Right kidney (tissue), 1 donor: ENCODE measurements around the gene NTM.
"Not testable (repeated sequence)": the region's sequence is repeated elsewhere in the genome, so short reads cannot be mapped to it uniquely, and the experiment has no call there.

Experiments used
- DNase-seq: peaks from one replicate; pipeline ENCODE4 v3.0.0-alpha.2; 2016

NTM gene

DNA sequence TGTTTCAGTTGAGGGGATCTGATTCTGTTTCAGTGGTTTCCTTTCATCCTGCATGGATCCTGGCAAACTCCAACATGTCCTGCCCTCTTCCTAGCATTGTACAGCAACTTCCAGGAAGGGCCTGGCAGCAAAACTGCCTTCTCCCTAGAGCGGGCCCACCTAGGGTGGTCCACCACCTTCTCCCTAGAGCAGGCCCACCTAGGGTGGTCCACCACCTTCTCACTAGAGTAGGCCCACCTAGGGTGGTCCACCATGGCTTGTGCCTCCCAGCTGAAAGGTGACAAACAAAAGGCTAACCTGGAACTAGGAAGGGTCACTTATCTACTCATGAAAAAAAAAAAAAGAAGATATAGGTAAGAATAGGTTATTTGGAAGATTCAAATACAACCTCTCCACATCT, 92.2 kb downstream of the NTM start:
- DNase-seq: no peak

DNA sequence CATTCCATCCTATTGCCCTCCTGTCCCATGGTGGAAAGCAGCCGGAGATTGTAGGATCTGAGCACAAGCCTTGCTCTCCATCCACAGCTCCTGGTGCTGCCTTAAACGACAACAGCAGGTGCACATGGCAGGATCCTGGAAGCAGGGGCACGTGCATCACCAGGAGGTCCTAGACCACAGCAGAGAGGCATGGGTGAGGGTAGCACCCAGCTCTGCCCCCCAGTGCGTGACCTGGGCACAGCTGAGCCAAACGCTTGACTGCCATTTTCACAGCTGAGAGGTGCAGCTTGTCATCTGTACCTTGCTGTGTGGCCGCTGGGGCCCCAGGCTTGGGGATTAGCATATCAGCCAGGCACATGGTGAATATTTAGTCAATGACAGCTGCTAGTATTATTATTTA, 92.7 kb downstream of the NTM start:
- no peak for DNase-seq

DNA sequence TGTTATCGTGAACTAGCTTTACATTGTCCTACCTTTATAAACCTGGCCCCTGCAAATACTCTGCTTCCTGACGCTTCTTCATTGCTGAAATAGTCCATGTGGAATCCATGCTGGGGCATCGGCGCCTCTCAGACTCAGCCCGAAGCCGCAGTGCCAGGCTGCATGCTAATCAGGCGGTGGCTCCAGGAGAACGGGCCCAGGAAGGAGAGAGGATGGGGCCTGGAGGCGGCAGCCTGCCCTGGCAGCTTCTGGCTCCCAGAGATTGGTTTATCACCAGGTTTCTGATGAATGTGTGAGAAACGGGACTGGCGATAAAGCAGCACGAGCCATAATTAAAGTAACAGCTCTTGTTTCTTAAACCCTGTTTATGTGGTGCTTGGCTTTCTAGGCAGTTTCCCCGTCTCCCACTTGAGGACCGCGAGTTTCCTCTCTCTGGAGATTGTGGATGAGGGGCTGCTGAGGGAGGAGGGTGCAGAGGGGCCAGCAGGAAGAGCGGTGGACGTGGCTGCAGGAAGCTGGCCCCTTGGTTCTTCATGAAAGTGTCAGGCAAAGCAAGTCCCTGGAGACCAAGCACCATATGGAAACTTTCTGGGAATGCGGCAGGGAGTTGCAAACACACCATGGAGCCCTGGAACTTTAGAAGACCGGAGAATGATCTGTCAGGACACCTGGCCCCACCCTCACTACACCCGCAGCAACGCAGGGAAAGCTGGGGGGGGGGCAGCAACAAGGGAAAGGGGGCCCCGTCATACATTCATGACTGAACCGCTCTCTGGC, 93.4 kb downstream of the NTM start:
- DNase-seq: peak; percentile 55

DNA sequence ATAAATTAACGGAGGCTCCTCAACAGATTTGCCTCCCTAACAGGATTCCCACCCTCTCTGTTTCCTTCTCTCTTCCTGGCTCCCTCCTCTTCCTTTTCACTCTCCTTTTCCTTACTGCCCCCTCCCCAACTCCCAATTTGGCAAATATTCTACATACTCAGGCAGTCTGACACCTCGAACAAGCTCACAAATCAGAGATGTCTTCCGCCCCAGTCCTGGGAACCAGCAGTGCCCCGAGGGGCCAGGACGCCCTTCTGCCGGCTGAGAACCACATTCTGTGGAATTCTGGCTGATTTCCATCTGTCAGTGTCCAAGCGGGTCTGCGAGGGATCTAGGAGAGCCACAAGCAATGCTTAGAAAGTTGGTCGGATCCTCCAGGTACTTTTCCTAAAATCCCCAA, 94.0 kb downstream of the NTM start:
- DNase-seq: no peak

DNA sequence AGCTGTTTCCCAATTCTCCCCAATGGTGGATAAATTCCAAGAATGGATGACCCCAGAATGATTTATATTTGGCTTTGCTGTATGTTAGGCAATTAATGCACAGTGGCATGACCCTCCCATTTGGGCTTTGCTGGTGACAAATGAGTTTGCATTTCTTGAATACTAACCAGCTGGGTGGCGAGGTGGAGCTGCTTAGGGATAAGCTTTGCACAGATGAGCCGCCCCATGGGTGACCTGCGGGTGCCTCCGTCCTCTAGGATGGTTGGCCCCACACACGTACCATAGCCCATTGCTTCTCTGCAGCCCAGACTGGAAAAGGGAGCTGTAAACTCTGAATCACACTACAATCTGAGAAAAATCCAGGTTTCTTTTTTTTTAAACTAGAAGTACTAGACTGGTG, 94.6 kb downstream of the NTM start:
- DNase-seq: no peak

DNA sequence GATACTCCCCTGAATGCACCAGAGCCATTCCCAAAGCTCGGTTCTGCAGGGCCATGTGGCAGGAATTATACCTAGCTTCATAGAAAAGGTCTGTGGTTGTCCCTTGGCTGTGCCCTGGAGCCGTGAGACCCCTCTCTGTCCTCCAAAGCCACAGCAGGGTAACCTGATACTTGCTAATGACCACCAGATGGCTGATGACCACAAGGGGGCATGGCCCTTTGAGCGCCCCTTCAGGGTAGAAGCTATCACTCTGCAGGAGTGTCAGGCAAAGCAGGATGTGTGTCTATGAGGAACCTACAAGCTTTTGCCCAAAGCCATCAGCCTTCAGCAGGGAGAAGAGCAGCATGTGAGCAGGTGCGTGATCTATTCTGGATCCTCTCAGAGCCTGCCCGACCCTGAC, 95.3 kb downstream of the NTM start:
- no peak for DNase-seq

DNA sequence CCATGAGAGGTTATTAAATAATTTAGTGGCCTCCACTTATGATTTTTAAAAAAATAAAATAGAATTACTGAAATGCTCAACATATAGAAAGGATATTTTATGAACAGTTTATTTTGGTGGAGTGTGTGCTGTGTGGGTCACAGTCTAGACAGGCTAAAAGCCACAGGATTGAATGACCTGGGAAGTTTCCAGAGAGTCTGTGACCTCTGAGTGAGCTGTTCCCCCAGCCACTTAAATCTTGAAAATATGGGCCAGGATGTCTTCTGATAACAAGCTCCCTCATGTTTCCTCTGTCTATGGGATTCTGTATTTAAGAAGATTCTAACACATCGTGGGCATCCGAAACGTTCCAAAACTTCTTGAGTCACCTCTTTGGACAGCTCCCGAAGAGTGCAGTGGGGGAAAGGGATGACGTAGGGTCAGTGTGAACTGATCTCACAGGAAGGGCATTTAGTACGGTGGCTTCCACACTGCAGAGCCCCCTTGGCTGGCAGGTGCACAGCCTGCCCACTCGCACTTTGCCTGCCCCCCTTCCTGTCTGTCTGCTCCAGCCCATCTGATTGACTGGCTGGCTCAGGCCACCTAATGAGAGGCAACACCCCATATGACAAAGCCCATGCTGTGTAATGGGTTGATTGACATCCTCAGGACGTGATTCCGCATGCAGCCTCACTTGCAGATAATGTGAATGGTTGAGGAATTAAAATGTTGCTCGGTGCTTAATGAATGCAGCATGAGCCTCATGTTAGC, 97.4 kb downstream of the NTM start:
- no peak for DNase-seq

DNA sequence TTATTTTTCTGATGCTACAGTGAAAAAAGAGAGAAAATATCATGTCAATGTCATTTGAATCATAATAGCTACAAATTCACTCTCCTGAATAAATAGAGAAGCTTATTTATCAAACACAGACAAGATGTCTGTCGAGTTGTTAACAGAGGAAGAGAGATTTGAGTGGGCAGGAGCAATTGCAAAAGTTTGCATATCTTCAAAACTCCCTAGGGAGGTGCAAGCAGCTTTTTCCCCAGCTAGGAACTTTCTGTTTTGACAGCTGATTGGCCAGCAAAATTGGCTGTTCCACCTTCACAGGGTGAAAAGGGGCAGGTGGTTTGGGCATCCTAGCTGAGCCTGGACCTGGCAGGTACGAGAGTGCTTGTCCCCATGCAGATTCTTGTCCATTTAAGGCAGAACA, 98.2 kb downstream of the NTM start:
- no peak for DNase-seq

DNA sequence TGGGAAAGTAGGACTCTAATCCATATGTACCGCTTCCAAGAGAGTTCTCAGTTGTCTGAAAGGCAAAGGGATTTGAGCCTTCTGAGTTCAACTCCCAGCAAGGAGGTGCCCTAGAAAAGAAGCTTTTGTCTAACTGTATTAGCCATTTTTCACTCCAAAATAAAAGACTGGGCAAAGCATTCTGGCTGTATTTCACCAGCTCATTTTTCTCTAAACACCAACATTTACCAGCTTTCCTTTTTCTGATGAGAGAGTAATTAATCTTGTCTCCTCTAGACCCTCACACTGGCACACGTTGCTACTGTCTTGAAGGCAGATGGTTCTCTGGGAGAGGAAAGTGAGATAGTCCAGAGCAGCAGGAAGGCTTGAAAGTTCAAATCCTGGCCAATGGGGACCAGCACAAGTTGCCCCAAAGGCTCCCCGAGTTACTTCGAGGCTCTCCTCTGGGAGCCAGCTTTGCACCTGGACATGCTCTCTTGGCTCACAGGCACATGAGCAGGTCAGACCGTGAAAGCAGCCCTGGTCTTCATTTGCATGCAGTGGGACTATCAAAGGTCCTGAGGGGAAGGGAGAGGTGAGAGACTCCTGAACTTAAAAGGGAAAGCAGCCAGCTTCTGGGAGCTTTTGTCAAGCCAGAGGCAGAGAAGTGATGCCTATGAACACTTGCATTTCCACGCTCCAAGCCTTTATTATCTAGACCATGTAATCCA, 100.0 kb downstream of the NTM start:
- DNase-seq: no peak

DNA sequence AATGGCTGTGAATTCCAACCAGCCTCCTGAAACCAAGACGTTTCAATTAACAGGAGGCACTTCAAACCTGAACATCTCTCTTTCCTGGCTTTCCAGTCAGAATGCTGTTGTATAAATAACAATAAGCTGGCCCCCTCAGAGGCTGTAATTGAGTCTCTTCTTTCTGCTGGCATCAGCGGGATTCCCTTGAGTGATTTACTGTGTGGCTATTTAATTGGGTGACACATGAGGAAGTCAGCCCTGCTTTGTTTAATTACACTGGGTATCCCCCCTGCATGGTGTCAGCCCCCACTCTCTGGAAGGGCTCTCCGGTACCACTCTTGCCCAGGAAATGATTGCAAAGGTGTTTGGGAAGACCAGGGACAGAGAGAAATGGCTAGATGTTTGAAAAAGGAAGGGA, 101.6 kb downstream of the NTM start:
- DNase-seq: no peak

DNA sequence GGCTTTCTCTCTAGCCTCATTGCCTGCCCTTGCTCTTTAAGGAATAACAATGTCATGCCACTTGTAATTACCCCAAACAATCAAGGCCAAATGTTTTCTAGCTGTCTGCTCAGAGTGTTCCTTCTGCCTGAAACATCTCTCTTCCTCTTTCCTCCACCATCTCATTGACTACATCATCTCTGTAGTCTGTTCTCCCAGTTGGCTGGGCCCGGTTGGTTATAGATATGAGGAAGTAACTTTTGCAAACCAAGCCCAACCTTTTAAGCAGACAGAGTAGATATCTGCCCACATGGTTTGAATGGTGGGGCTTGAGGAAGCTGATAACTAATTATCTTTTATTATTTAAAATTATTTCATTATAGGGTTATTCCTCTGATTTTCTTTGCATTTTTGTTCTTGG, 104.5 kb downstream of the NTM start:
- DNase-seq: no peak

DNA sequence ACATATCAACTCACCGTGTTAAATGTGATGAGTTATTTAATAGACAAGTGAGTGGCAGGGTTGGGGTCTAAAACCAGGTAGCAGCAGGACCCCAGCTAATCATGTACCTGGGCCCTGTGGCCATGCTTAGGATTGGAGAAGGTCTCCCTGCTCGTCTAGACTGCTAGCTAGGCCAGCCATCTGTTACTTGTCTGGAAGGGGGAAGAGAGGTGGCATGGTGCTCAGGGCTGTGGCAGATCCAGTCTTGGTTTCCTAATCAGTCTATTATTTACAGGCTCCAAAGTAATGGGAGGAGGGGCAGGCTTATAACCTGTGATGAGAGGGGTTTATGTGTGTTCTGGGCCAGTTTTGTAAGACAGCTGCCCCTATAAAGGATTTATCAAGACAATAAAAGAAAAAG, 105.9 kb downstream of the NTM start:
- DNase-seq: no peak

DNA sequence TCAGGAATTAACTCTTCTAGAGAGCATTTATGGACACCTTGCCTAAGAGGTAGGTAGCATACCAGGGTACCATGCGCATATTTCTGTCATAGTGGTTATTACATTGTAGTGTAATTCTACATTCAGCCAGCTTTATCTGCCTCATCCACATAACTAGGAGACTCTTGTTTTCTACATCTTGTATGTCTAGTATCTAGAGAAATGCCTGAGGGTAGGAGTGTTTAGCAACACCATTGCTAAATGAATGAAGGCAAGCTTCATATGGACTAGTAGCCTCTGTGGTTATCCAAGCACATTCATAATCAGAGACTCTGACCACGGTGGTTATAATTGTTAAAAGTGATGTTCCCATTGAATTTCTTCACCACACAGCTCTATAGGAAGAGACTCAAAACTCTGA, 107.9 kb downstream of the NTM start:
- no peak for DNase-seq

DNA sequence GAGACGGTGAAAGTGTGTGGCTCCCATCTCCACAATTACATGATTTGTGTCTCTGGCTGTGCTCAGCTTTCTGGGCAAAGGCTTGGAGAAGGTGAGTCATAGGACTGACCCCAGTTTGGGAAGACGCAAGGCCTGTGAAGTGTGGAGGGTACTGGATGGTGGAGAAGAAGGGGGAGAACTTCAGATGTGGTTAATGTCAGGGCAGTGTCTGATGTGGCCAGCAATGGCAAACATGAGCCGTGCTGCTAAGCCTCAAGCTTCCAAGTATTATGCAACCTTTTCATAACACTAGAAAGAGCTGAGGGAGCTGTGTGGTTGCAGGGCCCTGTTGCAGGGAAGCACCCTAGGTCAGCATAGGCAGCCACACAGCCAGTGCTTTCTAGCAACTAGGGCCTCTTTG, 110.9 kb downstream of the NTM start:
- DNase-seq: no peak

DNA sequence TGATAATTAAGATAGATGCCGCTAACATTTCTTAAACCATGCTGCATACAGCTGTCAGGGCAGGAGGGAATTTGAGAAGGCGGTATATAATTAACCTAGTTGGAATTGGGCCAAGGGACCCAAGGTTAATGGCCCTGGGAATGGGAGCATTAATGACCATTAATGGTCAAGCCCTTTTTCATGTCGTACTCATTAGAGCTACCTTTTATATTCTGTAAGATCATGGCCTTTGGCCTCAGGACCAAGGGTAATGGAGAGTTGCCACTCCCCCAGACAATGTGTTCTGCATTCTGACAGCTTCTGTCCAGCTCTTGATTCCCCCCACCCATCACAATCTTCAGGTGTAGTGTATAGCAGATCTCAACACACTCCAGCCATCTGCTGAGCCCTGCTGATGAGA, 111.6 kb downstream of the NTM start:
- DNase-seq: no peak

DNA sequence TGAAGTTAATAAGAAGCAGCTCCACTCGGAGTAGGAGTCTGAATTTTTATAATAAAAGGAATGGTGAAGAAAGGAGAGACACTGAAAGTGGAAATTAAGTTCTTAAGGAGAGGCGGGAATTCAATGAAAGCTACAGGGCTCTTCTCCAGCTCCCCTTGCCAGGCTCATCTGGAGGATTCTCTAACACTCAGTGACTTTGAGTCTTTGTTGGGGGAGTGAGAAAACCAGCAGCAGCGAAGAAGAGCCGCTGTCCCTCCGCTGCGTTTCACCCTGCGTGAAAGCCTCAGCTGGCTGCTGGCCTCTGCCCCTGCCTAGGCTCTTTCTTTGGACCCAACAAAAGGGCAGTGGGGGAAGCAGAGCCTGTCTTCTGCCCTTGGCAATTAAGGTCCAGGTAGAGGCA, 113.0 kb downstream of the NTM start:
- no peak for DNase-seq

DNA sequence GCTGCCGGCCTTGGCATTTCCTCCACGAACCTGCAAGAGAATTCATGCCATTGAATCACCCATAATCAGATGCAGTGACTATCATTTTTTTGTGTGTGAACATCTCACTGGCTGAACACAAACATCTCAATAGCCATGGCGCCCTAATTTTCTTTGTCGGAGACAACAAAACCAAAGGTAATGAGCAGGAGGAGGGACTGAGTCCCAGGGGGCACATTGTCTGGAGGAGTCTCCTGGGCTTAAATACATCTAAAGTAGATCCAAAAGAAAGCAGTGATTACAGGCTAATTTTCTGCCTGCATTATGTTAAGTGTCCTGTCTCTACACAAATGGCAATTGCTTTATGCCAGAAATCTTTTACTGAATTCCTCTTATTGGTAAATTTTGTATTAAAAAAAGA, 113.5 kb downstream of the NTM start:
- no peak for DNase-seq

DNA sequence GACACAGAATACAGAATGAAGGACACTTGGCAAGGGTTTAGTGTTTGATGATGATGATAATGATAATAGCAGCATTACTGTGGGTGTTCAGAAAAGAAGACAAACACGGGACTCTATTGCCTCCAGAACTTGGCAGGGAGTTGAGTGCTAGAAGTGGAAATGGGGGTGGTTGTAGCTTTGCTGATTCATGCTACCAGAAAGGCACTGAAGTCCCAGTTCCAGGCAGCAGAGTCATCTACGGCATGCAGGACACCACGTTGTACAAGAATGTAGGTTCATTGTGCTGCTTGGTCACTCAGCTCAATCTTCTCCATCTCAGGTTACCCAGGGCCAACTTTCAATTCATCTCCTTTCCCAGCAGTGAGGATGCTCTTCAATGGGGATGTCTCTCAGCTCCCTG, 115.7 kb downstream of the NTM start:
- DNase-seq: no peak

DNA sequence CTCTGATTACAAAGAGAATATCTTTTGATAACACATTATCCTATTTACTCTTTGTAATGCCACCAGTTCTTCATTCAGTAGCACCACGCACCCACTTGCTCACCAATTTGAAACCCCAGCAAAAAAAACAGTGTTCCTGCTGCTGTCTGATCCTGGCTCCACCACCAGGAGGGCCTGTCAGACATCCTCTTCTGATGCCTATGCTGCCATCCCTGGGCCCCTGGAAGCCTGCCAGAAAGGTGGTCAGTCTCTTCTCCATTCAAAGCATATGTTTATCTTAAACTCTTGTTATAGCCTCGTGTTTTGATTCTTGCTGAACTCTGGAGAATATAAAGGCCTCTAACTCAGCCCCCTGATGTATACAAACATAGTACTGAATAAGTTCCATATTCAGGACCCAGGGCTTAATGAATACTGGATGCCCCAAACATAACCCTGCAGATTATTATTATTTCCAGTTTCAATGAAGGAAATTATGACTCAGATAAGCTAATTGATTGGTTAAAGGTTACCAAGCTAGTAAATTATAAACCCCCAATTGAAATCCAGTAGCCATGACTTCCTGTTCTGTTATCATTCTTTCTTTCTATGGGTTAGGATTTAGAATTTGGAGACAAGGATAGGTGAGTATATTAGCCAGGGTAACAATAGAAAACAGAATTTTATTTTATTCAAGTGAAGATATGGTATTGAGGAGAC, 116.7 kb downstream of the NTM start:
- DNase-seq: no peak

DNA sequence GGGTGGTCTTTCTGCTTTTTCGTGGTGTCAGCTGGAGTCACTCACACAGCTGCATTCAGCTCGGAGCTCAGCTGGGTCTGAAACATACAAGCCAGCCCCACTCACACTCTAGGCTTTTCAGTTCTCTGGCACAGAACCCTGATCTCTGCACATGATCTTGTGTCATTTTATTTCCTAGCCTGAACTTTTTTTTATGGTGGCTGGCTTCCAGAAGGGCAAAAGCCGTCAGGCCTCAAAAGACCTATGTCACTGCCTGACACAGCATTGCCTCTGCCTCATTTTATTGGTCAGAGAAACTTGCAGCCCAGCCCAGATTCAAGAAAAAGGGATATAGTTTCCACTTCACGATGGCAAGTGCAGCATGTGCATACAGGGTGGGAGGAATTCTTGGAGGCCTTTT, 117.8 kb downstream of the NTM start:
- DNase-seq: no peak

DNA sequence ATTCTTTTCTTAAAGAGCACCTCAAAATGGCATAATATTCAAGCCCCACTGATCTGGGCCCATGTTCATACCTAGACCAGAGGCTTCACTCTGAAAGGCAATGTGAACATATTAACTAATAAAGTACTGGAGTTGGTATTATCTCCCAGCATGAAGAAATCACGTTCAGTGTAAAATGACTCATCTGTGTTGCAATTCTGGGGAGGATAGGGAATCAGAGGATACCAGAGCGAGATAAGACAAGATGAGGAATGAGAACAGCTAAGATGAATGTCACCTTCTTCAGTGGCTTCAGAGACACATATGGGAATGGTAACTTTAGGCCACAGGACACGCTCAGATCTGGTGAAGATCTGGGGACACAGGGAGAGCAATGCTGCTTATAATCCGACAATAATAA, 121.1 kb downstream of the NTM start:
- DNase-seq: no peak

DNA sequence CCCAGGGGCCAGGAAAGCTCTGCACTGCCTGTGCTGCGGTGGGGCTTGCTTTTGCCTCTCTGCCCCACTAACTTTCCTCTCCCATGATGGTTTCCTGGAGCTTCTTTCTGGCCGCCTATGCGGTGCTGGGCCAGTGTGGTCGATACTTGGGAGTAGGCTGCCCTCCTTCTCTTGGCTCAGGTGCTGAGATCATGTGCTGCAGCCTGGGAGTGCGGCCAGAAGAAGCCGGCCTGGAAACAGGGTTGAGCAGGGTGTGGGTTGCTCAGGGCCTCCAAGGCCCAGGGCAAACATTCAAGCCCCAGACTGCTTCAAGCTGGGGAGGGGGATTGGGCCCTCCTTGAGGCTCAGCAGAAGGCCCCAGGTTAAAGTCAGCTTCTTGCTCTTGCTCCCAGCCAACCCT, 125.0 kb downstream of the NTM start:
- DNase-seq: no peak

DNA sequence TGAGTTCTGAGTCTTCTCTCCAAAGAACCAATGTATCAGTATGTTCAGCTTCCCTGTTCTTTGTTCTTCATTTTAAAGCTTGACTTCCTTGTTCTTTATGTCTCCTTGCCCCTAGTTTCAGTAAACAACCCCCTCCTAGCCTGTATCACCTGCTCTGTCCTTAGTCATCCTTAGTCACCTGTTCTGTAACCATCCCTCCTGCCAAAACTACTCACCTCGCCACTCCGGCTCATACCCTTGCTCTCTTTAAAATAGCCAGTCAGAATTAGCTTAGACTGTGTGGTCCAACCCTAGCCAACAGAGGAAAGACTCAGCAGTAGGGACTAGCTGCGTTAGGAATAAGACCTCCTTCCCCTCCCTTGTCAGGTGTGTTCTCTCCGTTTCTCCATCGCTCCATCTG, 127.3 kb downstream of the NTM start:
- DNase-seq: not testable (repeated sequence)
